DMS53 (cell line): Measurements from ENCODE around the gene SECISBP2.
"Not testable (repeated sequence)": the region's sequence is repeated elsewhere in the genome, so short reads cannot be mapped to it uniquely, and the experiment has no call there.

Source experiments
- DNase-seq: peaks from one replicate; lab custom pipeline; 2025; lab: John Stamatoyannopoulos, UW

The SECISBP2 gene

GRCh38 chr9:89310475-89311345, 7.6 kb upstream of the SECISBP2 start, which contains the start of gene CKS2:
TSS of gene CKS2 (plus strand) at chr9:89311195. CDS start at chr9:89311293, 98 bp downstream.
- DNase-seq = peak; percentile 99

GRCh38 chr9:89311346-89312221, 6.7 kb upstream of the SECISBP2 start:
- DNase-seq = peak; percentile 51

- DNase-seq = peak; percentile 22
These were observed 6.1 kb upstream of the SECISBP2 start for GRCh38 chr9:89312222-89312571.

- DNase-seq = no peak
These were observed 4.5 kb upstream of the SECISBP2 start for GRCh38 chr9:89313842-89314241.

GRCh38 chr9:89314955-89315354, 3.3 kb upstream of the SECISBP2 start:
- DNase-seq = no peak

GRCh38 chr9:89315482-89315881, 2.8 kb upstream of the SECISBP2 start:
- no peak for DNase-seq

- DNase-seq = peak; percentile 29
These were observed 1.0 kb upstream of the SECISBP2 start for GRCh38 chr9:89317282-89317681.

GRCh38 chr9:89319015-89319905, 960 bp downstream of the SECISBP2 start:
- no peak for DNase-seq

- no peak for DNase-seq
These were observed 5.1 kb downstream of the SECISBP2 start for GRCh38 chr9:89323390-89323789.

- DNase-seq = no peak
These were observed 7.4 kb downstream of the SECISBP2 start for GRCh38 chr9:89325733-89326132.

GRCh38 chr9:89328064-89328463, 9.8 kb downstream of the SECISBP2 start:
- no peak for DNase-seq

- no peak for DNase-seq
These were observed 11.6 kb downstream of the SECISBP2 start for GRCh38 chr9:89329917-89330316.

GRCh38 chr9:89330513-89330912, 12.2 kb downstream of the SECISBP2 start:
- DNase-seq = no peak

GRCh38 chr9:89339807-89340206, 21.5 kb downstream of the SECISBP2 start:
- no peak for DNase-seq

GRCh38 chr9:89340332-89340731, 22.0 kb downstream of the SECISBP2 start:
- DNase-seq = no peak

GRCh38 chr9:89342213-89342612, 23.9 kb downstream of the SECISBP2 start:
- no peak for DNase-seq

- DNase-seq = no peak
These were observed 24.6 kb downstream of the SECISBP2 start for GRCh38 chr9:89342948-89343347.

- not testable (repeated sequence) for DNase-seq
These were observed 25.5 kb downstream of the SECISBP2 start for GRCh38 chr9:89343812-89344211.

- no peak for DNase-seq
These were observed 27.2 kb downstream of the SECISBP2 start for GRCh38 chr9:89345476-89345875.

GRCh38 chr9:89346696-89347095, 28.4 kb downstream of the SECISBP2 start:
- DNase-seq = no peak

GRCh38 chr9:89347651-89348050, 29.4 kb downstream of the SECISBP2 start:
- no peak for DNase-seq

- DNase-seq = no peak
These were observed 31.3 kb downstream of the SECISBP2 start for GRCh38 chr9:89349607-89350006.
